GM21390 (cell line): Measurements from ENCODE around the gene NF1.

Experiments
- ATAC-seq: cut with Tn5 transposase; IDR thresholded peaks from one replicate; pipeline ENCODE4 v1.9.1; 2021; ENCODE audit not compliant: unreplicated experiment

The NF1 gene

GRCh38 chr17:31418773-31419350, 324.1 kb downstream of the NF1 start:
- no peak for ATAC-seq

GRCh38 chr17:31422443-31422842, 327.7 kb downstream of the NF1 start:
- no peak for ATAC-seq

GRCh38 chr17:31424944-31425281, 330.1 kb downstream of the NF1 start:
- ATAC-seq: no peak

- no peak for ATAC-seq
Observed at GRCh38 chr17:31425282-31426040, 330.7 kb downstream of the NF1 start.
